Stimulated activated CD4-positive, alpha-beta T cell treated with anti-CD3 and anti-CD28 coated beads, Interleukin-1b, Interleukin-23, amount 100 ng/mL, for 24 hours (primary cell): Measurements from ENCODE around the gene LCA5.
"Not testable (repeated sequence)": the region's sequence is repeated elsewhere in the genome, so short reads cannot be mapped to it uniquely, and the experiment has no call there.

Experiments
- DNase-seq, 4 experiments: peaks; one replicate each; pipeline ENCODE4 v3.0.0-alpha.2; 2020; ENCODE audit warnings: low read depth in 4 of 4, low spot score in 1 of 4

LCA5 gene

DNA sequence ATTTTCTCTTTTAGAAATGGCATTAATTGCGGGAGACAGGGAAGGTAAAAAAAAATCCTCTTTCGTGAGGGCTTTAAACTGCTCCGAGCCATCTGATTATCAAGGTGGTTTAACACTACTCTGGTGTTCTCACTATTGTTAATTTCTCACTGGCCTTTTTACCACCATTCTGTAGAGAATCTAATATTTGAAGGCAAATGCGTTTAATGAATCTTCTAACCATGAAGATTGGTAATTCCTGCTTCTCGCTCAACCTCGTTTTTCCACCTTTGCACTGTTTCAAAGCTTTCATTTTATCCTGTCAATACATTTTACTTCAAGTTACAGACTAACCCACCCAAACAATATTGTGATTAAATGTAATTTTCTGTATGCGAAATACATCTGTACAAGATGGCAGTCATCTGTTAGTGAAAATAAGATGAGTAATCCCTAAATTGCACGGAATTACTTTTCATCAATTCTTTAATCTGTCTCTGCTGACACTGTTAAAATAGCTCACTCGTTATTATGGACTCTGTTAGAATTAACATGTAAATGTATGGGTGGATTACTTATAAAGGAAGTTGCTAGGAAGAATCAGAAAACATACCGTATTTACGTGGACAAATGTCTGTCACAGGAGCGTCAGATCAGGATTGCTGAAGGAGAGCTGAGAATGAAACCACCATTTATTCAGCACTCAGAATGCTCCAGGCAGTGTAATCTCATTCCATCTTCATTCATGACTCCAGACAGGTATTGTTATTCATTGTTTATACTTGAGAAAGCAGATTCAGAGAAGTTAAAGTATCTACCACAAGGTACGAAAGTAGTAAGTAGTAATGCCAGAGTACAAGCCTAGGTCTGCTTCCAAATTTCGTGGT is 1.1 kb upstream of the LCA5 start:
- DNase-seq, result no peak

DNA sequence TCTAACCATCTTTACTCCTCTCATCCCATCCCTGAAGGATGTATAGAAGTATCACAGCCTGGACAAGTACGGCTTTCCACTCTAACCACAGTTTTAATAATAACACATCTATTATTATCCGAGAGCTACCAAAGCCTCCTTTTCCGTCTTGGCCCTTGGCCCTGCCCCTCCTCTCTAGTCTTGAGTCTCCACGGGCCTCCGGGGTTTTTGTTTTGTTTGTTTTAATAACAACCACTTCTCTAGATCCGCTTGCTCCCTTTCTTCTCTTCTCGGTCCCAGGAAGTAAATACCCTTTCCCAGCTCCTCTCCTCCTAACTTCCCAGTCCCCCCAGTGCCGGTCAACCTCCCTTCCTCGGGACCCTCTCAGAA is 661 bp downstream of the LCA5 start:
- no peak for DNase-seq

DNA sequence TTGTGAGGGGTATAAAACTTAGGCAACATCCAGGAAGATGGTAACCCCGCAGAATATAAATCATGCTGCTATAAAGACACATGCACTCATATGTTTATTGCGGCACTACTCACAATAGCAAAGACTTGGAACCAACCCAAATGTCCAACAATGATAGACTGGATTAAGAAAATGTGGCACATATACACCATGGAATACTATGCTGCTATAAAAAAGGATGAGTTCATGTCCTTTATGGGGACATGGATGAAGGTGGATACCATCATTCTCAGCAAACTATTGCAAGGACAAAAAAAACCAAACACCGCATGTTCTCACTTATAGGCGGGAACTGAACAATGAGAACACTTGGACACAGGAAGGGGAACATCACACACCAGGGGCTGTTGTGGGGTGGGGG is 7.7 kb downstream of the LCA5 start:
- DNase-seq, result not testable (repeated sequence)

DNA sequence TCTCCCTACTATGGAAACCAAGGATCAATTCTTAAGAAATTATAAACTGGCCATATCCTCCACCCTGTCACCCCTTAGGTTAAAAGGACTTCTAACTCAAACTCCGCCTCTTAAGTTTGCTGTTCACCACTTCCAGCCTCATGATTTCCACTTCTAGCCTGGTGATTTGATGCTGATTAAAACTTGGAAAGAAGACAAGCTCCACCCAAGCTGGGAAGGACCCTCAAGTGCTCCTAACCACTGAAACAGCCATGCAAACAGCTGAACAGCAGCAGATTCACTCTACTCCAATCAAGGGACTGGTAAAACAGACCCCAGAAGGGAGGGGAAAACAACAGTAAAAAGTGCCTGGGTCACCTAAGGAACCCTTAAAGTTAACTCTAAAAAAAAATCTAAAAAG is 10.3 kb downstream of the LCA5 start:
- no peak for DNase-seq

DNA sequence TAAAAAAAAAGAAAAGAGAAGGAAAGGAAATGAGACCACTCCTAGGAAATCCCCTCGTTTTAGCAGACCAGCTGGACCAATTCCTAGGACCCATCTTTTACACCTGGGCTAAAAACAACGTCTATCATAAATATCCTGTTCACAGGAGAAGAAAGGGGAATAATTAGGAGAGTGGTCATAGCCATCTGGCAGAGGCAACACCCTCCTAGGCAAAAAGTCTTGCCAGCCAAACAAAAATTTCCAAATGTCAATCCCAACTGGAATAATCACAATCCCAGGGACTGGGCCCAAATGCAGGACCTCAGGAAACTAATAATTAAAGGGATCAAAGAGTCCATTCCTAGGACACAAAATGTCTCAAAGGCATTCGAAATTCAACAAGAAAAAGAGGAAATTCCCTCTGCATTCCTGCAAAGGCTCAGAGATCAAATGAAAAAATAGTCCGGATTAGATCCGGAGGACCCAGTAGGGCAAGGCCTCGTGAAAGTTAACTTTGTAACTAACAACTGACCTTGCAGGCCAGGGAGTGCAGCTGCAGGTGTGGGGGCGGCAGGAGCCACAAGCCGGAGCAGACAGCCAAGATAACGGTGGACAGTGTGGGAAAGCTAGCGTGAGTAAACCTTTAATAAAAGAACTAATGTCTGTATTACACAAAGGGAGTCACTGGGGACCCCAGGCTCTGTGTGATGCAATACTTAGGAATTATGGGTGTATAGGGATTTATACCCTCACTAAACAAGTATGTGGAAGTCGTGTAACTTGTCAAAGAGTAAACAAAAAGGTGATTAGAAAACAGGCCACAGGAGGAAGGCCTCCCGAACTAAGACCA is 11.7 kb downstream of the LCA5 start:
- DNase-seq, result no peak

DNA sequence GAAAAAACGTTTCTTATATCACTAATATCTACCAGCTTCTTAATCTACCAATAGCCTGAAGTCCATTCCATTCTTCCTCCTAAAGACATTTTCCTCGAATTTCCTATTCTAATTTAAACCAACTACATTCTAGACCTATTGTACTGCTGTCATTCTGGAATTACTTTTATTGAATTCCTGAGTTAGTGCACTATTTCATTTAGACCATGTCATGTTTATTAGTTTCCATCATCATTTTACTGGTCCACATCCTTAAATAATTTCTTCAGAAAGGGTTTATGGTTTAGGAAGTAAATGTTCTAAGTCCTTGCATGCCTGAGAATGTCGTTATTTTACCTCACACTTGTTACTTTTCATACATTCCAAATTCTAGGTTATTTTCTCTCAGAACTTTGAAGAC is 13.2 kb downstream of the LCA5 start:
- DNase-seq, result no peak

DNA sequence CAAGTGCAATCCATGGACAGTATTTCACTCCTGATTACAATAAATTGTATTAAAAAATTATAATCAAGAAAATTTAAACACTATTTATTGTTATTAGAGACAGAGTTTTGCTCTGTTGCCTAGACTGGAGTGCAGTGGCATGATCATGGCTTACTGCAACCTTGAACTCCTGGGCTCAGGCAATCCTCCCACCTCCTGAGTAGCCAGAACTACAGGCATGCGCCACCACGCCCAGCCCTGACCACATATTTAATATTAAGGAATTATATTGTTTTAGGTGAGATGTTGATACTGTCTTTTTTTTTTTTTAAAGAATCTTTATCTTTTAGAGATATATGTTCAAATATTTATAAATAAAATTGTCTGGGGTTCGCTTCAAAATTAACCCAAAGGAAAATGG is 14.6 kb downstream of the LCA5 start:
- DNase-seq, result no peak

DNA sequence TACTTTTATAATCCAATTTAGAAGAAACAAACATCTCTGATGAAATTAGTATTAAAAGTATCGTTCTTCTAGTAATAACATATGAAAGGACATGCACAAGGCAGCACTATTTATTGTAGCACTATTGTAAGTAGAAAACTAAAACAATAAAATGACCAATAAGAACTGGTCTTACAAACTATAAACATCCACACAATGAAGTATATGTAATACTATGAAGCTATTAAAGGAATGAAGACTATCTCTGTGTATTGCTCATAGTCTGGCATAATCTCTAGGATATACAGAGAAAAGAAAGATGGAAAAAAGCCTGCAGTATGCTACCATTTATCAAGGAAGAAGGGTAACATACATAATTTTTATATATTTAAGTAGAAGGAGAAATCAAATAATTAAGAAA is 16.7 kb downstream of the LCA5 start:
- no peak for DNase-seq

DNA sequence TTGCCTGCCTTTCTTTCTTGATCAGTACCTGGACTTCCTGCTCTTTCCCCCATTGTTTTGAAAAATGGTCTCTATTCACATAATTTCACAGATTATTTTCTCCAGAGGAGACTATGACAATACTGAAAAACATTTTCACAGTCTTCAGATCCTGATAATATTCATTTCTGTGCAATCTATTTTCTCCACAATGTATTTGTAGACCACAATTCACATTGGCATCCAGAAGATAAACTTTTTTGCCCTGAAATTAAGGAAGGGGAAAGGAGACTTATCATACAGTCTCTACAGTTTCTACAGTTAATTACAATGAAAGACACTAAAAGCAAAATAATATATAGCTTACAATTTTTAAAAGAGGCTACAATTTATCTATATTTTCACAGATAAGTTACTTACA is 18.4 kb downstream of the LCA5 start:
- no peak for DNase-seq

DNA sequence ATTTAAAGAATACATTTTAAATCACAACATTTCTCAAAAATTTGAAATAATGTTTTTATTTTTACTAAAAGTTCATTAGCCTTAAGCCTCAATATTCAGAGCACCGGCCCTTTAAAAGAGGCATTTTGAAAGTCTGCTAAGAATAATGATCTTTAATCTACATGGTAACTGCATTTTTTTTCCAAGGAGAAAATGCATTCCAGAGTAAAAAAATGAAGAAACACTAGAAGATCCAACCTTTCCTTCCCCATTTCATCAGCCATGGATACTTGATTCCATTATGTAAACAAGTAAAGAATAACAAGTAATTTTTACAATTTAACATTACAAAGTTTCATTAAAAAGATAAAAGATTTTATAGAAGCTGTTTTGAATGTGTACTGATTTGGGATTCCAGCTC is 21.8 kb downstream of the LCA5 start:
- no peak for DNase-seq

DNA sequence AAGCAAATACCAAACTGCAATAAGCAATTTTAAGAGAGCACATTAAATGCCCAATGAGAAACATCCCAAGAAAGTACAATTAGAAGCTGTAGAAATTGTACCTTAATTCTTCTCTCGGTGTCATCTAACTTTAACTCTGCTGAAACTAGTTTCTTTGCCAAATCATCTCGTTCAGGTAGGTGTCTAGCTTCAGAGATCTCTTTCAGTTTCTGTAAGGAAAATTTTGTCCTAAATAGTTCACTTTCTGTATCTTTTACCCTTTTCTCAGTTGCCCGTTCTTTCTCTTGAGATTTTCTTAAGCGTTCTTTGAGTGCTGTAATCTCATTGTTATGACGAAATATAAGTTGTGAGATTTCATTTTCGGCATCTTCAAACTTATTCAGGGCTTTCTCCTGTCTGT is 24.1 kb downstream of the LCA5 start:
- no peak for DNase-seq

DNA sequence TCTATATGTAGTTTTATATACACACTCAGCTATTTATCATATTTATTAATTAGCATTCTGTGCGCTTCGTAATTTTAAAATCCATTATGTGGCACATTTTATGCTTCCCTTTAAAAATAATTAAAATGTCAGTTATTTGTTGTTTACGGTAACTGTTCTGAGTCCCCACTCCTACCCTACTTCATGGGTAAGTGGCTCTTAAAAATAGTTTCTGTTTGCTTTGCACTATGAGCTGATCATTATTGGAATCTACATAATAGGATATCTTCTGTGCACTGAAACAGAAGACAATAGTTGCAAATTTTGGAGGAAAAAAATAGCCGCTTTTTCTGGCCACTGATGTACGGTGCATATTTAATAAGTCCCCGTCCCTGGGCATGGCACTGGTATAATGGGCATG is 25.2 kb downstream of the LCA5 start:
- DNase-seq, result no peak

DNA sequence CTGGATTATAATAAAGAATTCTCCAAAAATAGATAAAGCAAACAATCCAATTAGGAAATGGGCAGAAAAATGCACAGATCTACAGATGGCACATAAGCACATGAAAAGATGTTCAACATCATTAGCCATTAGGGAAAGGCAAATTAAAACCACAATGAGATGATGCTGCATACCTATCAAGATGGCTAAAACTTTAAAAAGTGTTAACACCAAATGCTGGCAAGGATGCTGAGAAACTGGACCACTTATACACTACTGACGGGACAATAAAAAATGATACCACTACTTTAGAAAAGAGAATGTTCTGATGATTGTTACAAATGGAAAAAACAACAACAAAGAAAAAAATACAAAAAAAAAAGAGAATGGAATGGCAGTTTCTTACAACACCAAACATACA is 26.5 kb downstream of the LCA5 start:
- DNase-seq, result no peak

DNA sequence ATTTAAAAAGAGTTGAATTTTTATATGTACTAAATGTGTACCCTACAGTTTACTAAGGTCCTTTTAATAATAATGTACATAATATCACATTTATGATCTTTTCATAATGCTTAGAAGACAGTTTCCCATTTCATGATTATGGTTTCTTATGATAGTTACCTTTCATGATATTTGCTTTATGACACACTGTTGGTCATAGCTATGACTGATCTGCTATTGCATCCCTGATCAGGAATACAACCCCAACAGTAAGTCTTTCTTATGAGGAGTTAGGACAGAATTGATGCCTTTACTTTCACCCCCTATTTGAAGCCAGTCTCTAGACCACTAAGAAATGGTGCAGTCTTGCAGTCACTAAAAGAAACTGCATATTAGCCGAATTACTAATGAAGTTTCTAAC is 31.0 kb downstream of the LCA5 start:
- DNase-seq, result no peak

DNA sequence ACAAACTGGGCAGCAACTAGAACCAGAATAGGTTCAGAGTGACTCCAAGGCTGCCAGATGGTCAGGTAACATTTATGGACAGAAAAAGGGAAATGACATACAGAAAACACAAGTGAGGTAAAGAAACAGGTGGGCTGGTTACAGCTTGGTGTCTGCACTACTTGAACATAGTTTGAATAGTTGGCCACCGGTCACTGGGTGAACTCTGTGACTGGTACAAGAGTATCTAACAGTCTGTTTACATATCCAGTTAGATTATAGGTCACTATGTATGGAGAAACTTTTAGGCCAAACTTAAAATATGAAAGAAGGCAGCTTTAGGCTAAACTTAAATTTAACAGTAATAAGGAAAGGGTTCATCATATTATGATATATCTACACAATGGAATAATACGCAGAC is 32.9 kb downstream of the LCA5 start:
- DNase-seq, result no peak

DNA sequence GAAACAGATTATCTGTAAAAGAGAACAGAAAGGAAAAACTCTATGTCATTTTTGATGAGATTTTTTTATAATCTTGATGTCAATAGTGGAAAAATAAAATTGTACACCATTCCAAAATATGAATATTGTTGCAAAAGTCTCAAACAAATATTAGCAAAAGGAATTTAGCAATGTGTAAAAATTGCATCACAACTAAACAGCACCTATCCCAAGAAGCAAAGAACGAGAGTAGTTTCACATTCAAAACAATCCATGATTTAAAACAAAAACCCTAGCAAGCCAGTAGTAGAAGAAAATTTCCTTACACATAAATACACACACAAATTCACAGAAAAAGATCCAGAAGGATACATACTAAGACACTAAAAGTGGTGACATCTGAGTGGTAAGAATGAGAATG is 38.4 kb downstream of the LCA5 start:
- DNase-seq, result no peak

DNA sequence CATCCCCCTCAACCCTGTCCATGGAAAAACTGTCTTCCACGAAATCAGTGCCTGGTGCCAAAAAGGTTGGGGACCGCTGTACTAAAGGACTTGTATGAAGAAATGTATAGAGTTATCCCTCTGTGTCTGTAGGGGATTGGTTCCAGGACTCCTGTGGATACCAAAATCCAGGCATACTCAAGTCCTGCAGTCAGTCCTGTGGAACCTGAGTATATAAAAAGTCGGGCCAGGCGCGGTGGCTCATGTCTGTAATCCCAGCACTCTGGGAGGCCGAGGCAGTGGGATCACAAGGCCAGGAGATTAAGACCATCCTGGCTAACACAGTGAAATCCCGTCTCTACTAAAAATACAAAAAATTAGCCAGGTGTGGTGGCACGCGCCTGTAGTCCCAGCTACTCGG is 42.0 kb downstream of the LCA5 start:
- no peak for DNase-seq

DNA sequence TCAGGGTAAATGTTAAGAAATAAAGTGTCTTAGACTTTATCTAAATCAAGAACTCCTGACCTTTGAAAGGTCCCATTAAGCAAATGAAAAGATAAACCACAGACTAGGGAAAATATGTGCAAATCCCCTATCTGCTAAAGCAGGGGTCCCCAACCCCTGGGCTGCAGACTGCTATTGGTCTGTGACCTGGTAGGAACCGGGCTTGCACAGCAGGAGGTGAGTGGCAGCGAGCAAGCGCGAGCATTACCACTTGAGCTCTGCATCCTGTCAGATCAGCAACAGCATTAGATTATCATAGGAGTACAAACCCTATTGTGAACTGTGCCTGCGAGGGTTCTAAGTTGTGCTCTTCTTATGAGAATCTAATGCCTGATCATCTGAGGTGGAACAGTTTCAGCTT is 42.4 kb downstream of the LCA5 start:
- no peak for DNase-seq

DNA sequence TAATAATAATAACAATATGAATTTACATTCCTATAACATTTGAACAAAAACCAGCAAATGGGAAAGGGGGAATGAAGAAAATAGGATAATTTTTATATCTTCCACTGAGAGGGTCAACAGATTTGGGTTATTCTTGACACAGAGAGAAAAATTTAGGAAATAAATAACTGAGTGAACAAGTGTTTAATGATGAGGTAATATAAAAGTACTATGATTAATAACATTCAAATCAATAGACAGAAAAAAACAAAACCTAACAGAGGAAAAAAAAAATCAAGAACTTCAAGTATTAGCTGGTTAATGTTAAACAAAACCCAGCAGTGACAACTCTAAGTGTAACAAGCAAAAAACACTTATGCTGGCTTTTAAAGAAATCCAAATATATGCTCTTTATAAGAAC is 66.5 kb downstream of the LCA5 start:
- DNase-seq, result no peak

DNA sequence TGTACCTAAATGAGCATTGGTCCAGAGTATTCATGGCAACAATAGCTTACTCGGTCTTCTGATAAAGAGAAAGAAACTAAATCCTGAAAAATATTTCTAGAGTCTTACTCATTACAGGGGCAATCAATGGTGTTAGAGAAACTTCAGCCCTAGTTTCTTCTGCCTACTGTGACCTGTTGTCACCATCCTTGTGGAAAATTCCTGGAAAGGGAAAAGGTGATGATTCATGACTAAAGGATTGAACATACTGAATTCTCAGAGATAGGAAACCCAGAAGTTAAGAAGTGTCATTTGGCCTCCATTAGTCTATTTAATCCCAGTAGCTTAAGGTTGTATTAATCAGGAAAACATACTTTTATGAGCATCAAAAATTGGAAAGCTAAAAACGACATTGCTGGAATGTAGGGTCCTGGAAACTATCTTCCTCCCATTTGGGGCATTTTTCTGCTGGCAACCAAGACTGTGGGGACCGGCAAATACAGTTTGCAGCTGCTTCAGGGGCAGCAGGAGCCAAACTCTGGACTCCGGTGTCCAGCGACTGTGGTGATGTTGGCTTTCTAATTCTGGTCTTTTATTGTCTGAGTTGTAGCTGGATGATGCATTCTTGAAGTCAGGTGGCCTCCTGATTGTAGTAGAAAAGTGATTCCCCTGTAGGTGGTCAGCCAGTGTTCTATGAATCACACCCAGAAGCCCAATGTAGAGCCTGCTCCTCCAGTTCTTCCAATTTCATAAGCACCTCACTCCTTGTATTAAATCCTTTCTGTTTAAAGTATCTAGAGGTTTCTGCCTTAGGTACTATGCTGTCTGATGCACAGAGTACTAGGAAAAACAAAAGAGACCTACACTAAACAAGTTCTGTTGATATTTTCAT is 67.6 kb downstream of the LCA5 start:
- no peak for DNase-seq

DNA sequence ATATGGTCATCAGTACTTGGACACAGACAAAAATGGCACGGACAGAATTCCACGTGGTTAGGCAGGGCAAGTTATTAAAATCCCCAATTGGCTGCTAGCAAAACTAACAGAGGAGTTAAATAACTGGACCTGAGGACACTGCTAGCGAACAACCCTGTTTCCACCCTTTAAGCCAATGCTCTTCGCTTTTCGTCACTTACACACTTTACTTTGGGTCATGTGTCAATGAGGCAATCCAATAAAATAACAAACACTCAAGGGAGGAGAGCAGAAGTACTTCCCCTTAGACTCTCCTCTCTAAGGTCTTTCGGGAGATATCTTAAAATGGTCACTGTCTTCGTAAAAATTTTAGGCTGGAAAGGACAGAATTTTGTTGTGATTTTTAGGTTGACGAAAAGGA is 68.6 kb downstream of the LCA5 start:
- no peak for DNase-seq

DNA sequence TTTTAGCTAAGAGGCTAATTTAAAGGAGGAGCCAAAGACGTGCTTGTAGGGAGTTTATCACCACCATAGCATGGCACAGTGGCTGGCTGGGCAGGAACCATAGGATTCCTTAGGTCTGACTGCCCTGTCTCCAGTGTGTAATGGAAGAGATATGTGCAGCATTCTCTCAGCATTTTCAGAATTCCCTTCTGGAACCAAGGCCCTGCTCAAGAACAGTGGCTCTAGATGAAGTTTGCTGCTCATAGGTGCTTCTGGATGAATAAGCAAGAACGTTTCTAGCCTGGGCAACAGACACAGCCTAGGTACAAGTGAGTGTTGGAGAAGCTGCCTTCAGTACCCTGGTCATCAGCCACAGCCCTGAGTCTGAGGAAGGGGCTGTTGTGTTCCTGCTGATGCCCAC is 69.1 kb downstream of the LCA5 start:
- DNase-seq, result no peak
